Hepatocyte (in vitro differentiated cells): ENCODE results near the gene PDIA3. TPM values are rescaled to one million over a fixed set of nuclear protein-coding genes. Genes with fewer than 3 reads are reported as not detected.

Source experiments
- DNase-seq: peaks from one replicate; pipeline ENCODE4 v3.0.0-alpha.2; 2016; ENCODE audit warnings: low spot score
- H2AFZ ChIP-seq: fragments of 200-600 bp; sonication (generic); 2 replicates; pipeline ENCODE4 v1.6.0; 2016; ENCODE audit warnings: antibody characterized with exemption, mild to moderate bottlenecking
- H3K27ac ChIP-seq: fragments of 200-600 bp; sonication (generic); 2 replicates; pipeline ENCODE4 v1.5.1; 2016; ENCODE audit warnings: mild to moderate bottlenecking
- H3K27me3 ChIP-seq: fragments of 200-600 bp; sonication (generic); 2 replicates; pipeline ENCODE4 v1.6.1; 2016
- H3K36me3 ChIP-seq: fragments of 200-600 bp; sonication (generic); replicated peaks from 2 replicates; pipeline ENCODE4 v1.5.1; 2016; ENCODE audit warnings: low read depth; ENCODE audit not compliant: insufficient read depth
- H3K4me1 ChIP-seq: fragments of 200-600 bp; sonication (generic); 2 replicates; pipeline ENCODE4 v1.5.1; 2016; ENCODE audit warnings: mild to moderate bottlenecking, moderate library complexity; ENCODE audit not compliant: insufficient read depth
- H3K4me2 ChIP-seq: fragments of 200-600 bp; sonication (generic); 2 replicates; pipeline ENCODE4 v1.6.0; 2016
- H3K4me3 ChIP-seq: fragments of 200-600 bp; sonication (generic); 2 replicates; pipeline ENCODE4 v1.5.1; 2016; ENCODE audit warnings: mild to moderate bottlenecking
- H3K79me2 ChIP-seq: fragments of 200-600 bp; sonication (generic); 2 replicates; pipeline ENCODE4 v1.6.0; 2017; ENCODE audit warnings: mild to moderate bottlenecking
- H3K9me2 ChIP-seq: fragments of 200-600 bp; sonication (generic); replicated peaks from 2 replicates; pipeline ENCODE4 v1.6.0; 2017; ENCODE audit warnings: mild to moderate bottlenecking; ENCODE audit not compliant: insufficient read depth
- H3K9me3 ChIP-seq: fragments of 200-600 bp; sonication (generic); 2 replicates; pipeline ENCODE4 v1.5.1; 2016; ENCODE audit warnings: low read depth, mild to moderate bottlenecking
- H4K20me1 ChIP-seq: fragments of 200-600 bp; sonication (generic); 2 replicates; pipeline ENCODE4 v1.6.0; 2016; ENCODE audit warnings: mild to moderate bottlenecking; ENCODE audit not compliant: insufficient read depth, poor library complexity, severe bottlenecking
- CTCF ChIP-seq: fragments of 200-600 bp; sonication (generic); IDR thresholded peaks from 2 replicates; pipeline ENCODE4 v1.5.1; 2016; ENCODE audit warnings: antibody characterized with exemption, mild to moderate bottlenecking; ENCODE audit not compliant: poor library complexity
- EZH2 ChIP-seq: fragments of 200-600 bp; sonication (generic); IDR thresholded peaks from 2 replicates; pipeline ENCODE4 v1.6.1; 2016; ENCODE audit warnings: antibody characterized with exemption, mild to moderate bottlenecking, borderline replicate concordance
- EZH2phosphoT487 ChIP-seq: fragments of 200-600 bp; sonication (generic); IDR thresholded peaks from one replicate; pipeline ENCODE4 v1.6.1; 2018; ENCODE audit warnings: antibody characterized with exemption, mild to moderate bottlenecking, low read depth, moderate library complexity; ENCODE audit not compliant: unreplicated experiment, severe bottlenecking
- WGBS: methylation state at CpG from one replicate; pipeline ENCODE4 v1.1.6; 2016; ENCODE audit warnings: low lambda C conversion rate; ENCODE audit errors: missing lambda C conversion rate; 5-methylcytosine and 5-hydroxymethylcytosine counted together
- polyA plus RNA-seq: library from polyadenylated mRNA; unstranded; fragments of >200 nt; fragmentation: Nextera tagmentation; extraction: Ambion mirVana; gene quantifications from 2 replicates; pipeline ENCODE4 v1.2.1, GENCODE V29; 2016
- total RNA-seq: library from RNA; depleted of rRNA; stranded (reverse); fragments of >200 nt; gene quantifications from 2 replicates; pipeline ENCODE4 v1.2.3, GENCODE V29; 2014

Gene PDIA3
- total and polyA plus RNA-seq, 2 experiments from 2014 or later: 496 to 1,358 TPM

- Histone ChIP-seq H4K20me1 (peaks cover 28% of the 10 kb centered on the region), H3K79me2 (peaks cover 26% of the 10 kb centered on the region), H2AFZ (no peak overlapping the region), H3K27me3 (no peaks in the 10 kb centered on the region), H3K9me2 (no peaks in the 10 kb centered on the region), H3K4me1 (no peaks in the 10 kb centered on the region), H3K27ac (no peak overlapping the region), H3K4me2 (no peak overlapping the region), H3K4me3 (no peak overlapping the region), H3K36me3 (no peaks in the 10 kb centered on the region), H3K9me3 (no peaks in the 10 kb centered on the region)
- TF ChIP-seq CTCF: no peak
- no peak for TF ChIP-seq EZH2
- TF ChIP-seq EZH2phosphoT487: no peak
- 89% methylated on average over 6 of the region's 6 CpGs for whole genome bisulfite sequencing
- DNase-seq: no peak
Measured at GRCh38 chr15:43762824-43763223, 16.6 kb downstream of the PDIA3 start.

- no peaks in the 10 kb centered on the region for H3K9me2 ChIP-seq
- DNase-seq: no peak
- no peak overlapping the region for H3K27ac ChIP-seq
- 92% methylated on average over 2 of the region's 2 CpGs for WGBS
- no peaks in the 10 kb centered on the region for H3K27me3 ChIP-seq
- H3K4me3 ChIP-seq: no peak overlapping the region
- peaks cover 17% of the 10 kb centered on the region for H3K79me2 ChIP-seq
- no peaks in the 10 kb centered on the region for H3K36me3 ChIP-seq
- H4K20me1 ChIP-seq: peaks cover 24% of the 10 kb centered on the region
- TF ChIP-seq CTCF (no peak), EZH2 (no peak), EZH2phosphoT487 (no peak)
- no peak overlapping the region for H2AFZ ChIP-seq
- no peaks in the 10 kb centered on the region for H3K9me3 ChIP-seq
- no peak overlapping the region for H3K4me2 ChIP-seq
- H3K4me1 ChIP-seq: no peaks in the 10 kb centered on the region
Measured at GRCh38 chr15:43763819-43764446, 17.7 kb downstream of the PDIA3 start.

- Histone ChIP-seq H3K4me1 (no peaks in the 10 kb centered on the region), H3K4me3 (no peak overlapping the region), H3K79me2 (peaks cover 6% of the 10 kb centered on the region), H2AFZ (no peak overlapping the region), H3K27ac (no peak overlapping the region), H3K36me3 (no peaks in the 10 kb centered on the region), H3K9me3 (no peaks in the 10 kb centered on the region), H4K20me1 (no peaks in the 10 kb centered on the region), H3K9me2 (no peaks in the 10 kb centered on the region), H3K27me3 (no peaks in the 10 kb centered on the region), H3K4me2 (no peak overlapping the region)
- 70% methylated on average over 5 of the region's 5 CpGs for WGBS
- no peak for TF ChIP-seq EZH2
- peak; percentile 71 for TF ChIP-seq CTCF
- peak; percentile 69 for DNase-seq
Measured at GRCh38 chr15:43769584-43770228, 23.5 kb downstream of the PDIA3 start.
